Neural cell (in vitro differentiated cells): Measurements from ENCODE around the gene SPP1. TPM values are rescaled to one million over a fixed set of nuclear protein-coding genes. Genes with fewer than 3 reads are reported as not detected.

ENCODE experiments used
- H2AFZ ChIP-seq: fragments of 200-600, 300-800 bp; sonication (generic), shearing (Covaris generic); 2 replicates; pipeline ENCODE4 v1.6.0; 2014; ENCODE audit warnings: low read depth, mild to moderate bottlenecking, antibody characterized with exemption, low read length, moderate library complexity
- H3F3A ChIP-seq: fragments of 200-600 bp; shearing (Covaris generic); 2 replicates; pipeline ENCODE4 v1.6.1; 2016; ENCODE audit warnings: mild to moderate bottlenecking, moderate library complexity, mixed read lengths, antibody characterized with exemption, low read length; ENCODE audit not compliant: insufficient read depth, poor library complexity, severe bottlenecking
- H3K27ac ChIP-seq: fragments of 200-600, 300-800 bp; sonication (generic), shearing (Covaris generic); 2 replicates; pipeline ENCODE4 v1.5.1; 2014; ENCODE audit warnings: mild to moderate bottlenecking, low read length, moderate library complexity
- H3K27me3 ChIP-seq: fragments of 300-800, 200-600 bp; sonication (generic), shearing (Covaris generic); 2 replicates; pipeline ENCODE4 v1.6.0; 2014; ENCODE audit warnings: mild to moderate bottlenecking, low read depth, low read length, moderate library complexity; ENCODE audit not compliant: insufficient read depth
- H3K36me3 ChIP-seq: fragments of 300-800, 200-600 bp; sonication (generic), shearing (Covaris generic); 2 replicates; pipeline ENCODE4 v1.5.1; 2014; ENCODE audit warnings: mild to moderate bottlenecking, antibody characterized with exemption, low read length, moderate library complexity; ENCODE audit not compliant: insufficient read depth
- H3K4me2 ChIP-seq: fragments of 300-800, 200-600 bp; sonication (generic), shearing (Covaris generic); 2 replicates; pipeline ENCODE4 v1.6.0; 2014; ENCODE audit warnings: mild to moderate bottlenecking, low read length
- H3K4me3 ChIP-seq: fragments of 300-800, 200-600 bp; sonication (generic), shearing (Covaris generic); 2 replicates; pipeline ENCODE4 v1.5.1; 2014; ENCODE audit warnings: mild to moderate bottlenecking, low read length, moderate library complexity
- H3K79me2 ChIP-seq: fragments of 200-600 bp; shearing (Covaris generic); replicated peaks from 2 replicates; pipeline ENCODE4 v1.6.0; 2014; ENCODE audit warnings: mild to moderate bottlenecking, low read length, moderate library complexity; ENCODE audit not compliant: insufficient read depth
- H3K9ac ChIP-seq: fragments of 300-800, 200-600 bp; sonication (generic), shearing (Covaris generic); 2 replicates; pipeline ENCODE4 v1.6.1; 2016; ENCODE audit warnings: mild to moderate bottlenecking, low read length, mixed read lengths
- H3K9me2 ChIP-seq: fragments of 200-600 bp; shearing (Covaris generic); 2 replicates; pipeline ENCODE4 v1.6.1; 2016; ENCODE audit warnings: mild to moderate bottlenecking, low read length, mixed read lengths; ENCODE audit not compliant: insufficient read depth
- H3K9me3 ChIP-seq: fragments of 200-600, 300-800 bp; sonication (generic), shearing (Covaris generic); 2 replicates; pipeline ENCODE4 v1.6.1; 2016; ENCODE audit warnings: mild to moderate bottlenecking, mixed run types, low read length, moderate library complexity, mixed read lengths
- H4K20me1 ChIP-seq: fragments of 200-600 bp; shearing (Covaris generic); 2 replicates; pipeline ENCODE4 v1.6.1; 2016; ENCODE audit warnings: mild to moderate bottlenecking, mixed run types; ENCODE audit not compliant: insufficient read depth
- EP300 ChIP-seq: fragments of 450-650 bp; conservative IDR thresholded peaks from 2 replicates; pipeline ENCODE4 v1.6.1; 2014; ENCODE audit warnings: antibody characterized with exemption, mild to moderate bottlenecking, moderate library complexity; ENCODE audit not compliant: poor library complexity, severe bottlenecking
- EZH2 ChIP-seq: fragments of 200-600, 300-800 bp; shearing (Covaris generic), sonication (generic); IDR thresholded peaks from 2 replicates; pipeline ENCODE4 v1.6.1; 2014; ENCODE audit warnings: antibody characterized with exemption, low read length, borderline replicate concordance, mild to moderate bottlenecking; ENCODE audit not compliant: insufficient read depth, poor library complexity, severe bottlenecking
- MXI1 ChIP-seq: fragments of 450-650 bp; conservative IDR thresholded peaks from 2 replicates; pipeline ENCODE4 v1.6.1; 2014; ENCODE audit warnings: antibody characterized with exemption, mild to moderate bottlenecking; ENCODE audit not compliant: poor library complexity, severe bottlenecking
- POLR2AphosphoS5 ChIP-seq: IDR thresholded peaks from 2 replicates; pipeline ENCODE4 v1.6.1; 2012
- RAD21 ChIP-seq: fragments of 450-650 bp; conservative IDR thresholded peaks from 2 replicates; pipeline ENCODE4 v1.6.1; 2014; ENCODE audit warnings: antibody characterized with exemption, mild to moderate bottlenecking, moderate library complexity
- REST ChIP-seq: IDR thresholded peaks from 2 replicates; pipeline ENCODE4 v1.6.1; 2012; ENCODE audit warnings: borderline replicate concordance
- SMC3 ChIP-seq: fragments of 450-650 bp; conservative IDR thresholded peaks from 2 replicates; pipeline ENCODE4 v1.6.1; 2014; ENCODE audit warnings: antibody characterized with exemption, mild to moderate bottlenecking, moderate library complexity; ENCODE audit not compliant: poor library complexity
- TAF1 ChIP-seq: IDR thresholded peaks from 2 replicates; pipeline ENCODE4 v1.6.1; 2012; ENCODE audit warnings: low read depth
- polyA plus RNA-seq: library from polyadenylated mRNA; depleted of rRNA; stranded (reverse); fragments of >200 nt; gene quantifications from 2 replicates; pipeline ENCODE4 v1.2.3, GENCODE V29; 2014
- TF ChIP-seq, protein P1 (sequence below): fragments of 450-650 bp; IDR thresholded peaks from 2 replicates; pipeline ENCODE4 v1.5.1; 2014; ENCODE audit warnings: antibody characterized with exemption, mild to moderate bottlenecking, moderate library complexity; ENCODE audit not compliant: poor library complexity, severe bottlenecking

SPP1 gene
- polyA plus RNA-seq, 1 donor from 2014 or later: 0.35 TPM

- Histone ChIP-seq H3K27ac (no peak overlapping the region), H3K4me3 (peak overlapping the region; percentile 70), H3F3A (no peaks in the 10 kb centered on the region), H3K79me2 (peaks cover 68% of the 10 kb centered on the region), H3K36me3 (no peaks in the 10 kb centered on the region), H3K9me3 (no peaks in the 10 kb centered on the region), H2AFZ (no peak overlapping the region), H3K4me2 (peak overlapping the region; percentile 91), H3K27me3 (no peaks in the 10 kb centered on the region), H4K20me1 (no peaks in the 10 kb centered on the region), H3K9me2 (no peaks in the 10 kb centered on the region), H3K9ac (no peak overlapping the region)
- no peak for TF ChIP-seq POLR2AphosphoS5
Measured at GRCh38 chr4:88010966-88011365, 35.5 kb downstream of the SPP1 start.

GRCh38 chr4:88012647-88013046 lies 37.1 kb downstream of the SPP1 start:
- no peak overlapping the region for H3K27ac ChIP-seq
- no peaks in the 10 kb centered on the region for H3K27me3 ChIP-seq
- no peak overlapping the region for H3K4me3 ChIP-seq
- no peak for TF ChIP-seq POLR2AphosphoS5
- TF ChIP-seq EP300: no peak
- TF ChIP-seq RAD21: no peak
- TF ChIP-seq EZH2: no peak
- no peak for TF ChIP-seq REST
- TF ChIP-seq MXI1: no peak
- TF ChIP-seq, protein P1, sequence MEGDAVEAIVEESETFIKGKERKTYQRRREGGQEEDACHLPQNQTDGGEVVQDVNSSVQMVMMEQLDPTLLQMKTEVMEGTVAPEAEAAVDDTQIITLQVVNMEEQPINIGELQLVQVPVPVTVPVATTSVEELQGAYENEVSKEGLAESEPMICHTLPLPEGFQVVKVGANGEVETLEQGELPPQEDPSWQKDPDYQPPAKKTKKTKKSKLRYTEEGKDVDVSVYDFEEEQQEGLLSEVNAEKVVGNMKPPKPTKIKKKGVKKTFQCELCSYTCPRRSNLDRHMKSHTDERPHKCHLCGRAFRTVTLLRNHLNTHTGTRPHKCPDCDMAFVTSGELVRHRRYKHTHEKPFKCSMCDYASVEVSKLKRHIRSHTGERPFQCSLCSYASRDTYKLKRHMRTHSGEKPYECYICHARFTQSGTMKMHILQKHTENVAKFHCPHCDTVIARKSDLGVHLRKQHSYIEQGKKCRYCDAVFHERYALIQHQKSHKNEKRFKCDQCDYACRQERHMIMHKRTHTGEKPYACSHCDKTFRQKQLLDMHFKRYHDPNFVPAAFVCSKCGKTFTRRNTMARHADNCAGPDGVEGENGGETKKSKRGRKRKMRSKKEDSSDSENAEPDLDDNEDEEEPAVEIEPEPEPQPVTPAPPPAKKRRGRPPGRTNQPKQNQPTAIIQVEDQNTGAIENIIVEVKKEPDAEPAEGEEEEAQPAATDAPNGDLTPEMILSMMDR: no peak
- TF ChIP-seq TAF1: no peak
- no peak for TF ChIP-seq SMC3
- H4K20me1 ChIP-seq: no peaks in the 10 kb centered on the region
- H2AFZ ChIP-seq: no peak overlapping the region
- H3F3A ChIP-seq: no peaks in the 10 kb centered on the region
- H3K9ac ChIP-seq: no peak overlapping the region
- H3K9me3 ChIP-seq: no peaks in the 10 kb centered on the region
- H3K9me2 ChIP-seq: no peaks in the 10 kb centered on the region
- H3K36me3 ChIP-seq: no peaks in the 10 kb centered on the region
- peaks cover 75% of the 10 kb centered on the region for H3K79me2 ChIP-seq
- H3K4me2 ChIP-seq: no peak overlapping the region

DNA sequence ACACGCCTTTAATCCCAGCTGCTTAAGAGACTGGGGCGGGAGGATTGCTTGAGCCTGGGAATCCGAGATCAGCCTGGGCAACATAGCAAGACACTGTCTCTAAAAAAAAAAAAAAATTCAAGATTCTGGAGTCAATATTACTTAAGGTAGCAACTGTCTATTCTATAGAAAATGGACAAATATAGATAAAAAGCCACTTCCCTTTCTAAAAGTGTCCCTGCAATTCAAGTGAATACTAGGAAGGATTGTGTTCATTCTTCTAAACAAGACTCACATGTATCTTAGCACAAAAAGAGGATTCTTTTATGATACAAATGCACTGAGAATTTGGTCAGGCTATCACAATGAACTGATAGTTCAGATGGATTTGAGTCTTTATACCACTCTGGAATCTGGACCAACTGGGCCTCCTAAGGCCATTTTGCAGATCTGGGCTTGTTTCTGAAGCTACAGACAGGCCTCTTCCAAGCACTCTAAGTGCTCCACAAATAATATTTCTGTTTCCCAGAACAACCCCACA lies 38.9 kb downstream of the SPP1 start:
- Histone ChIP-seq H3K9me3 (no peaks in the 10 kb centered on the region), H4K20me1 (no peaks in the 10 kb centered on the region), H3K79me2 (peaks cover 66% of the 10 kb centered on the region), H3K9ac (no peak overlapping the region), H3K9me2 (no peaks in the 10 kb centered on the region), H3K4me2 (no peak overlapping the region), H2AFZ (no peak overlapping the region), H3F3A (no peaks in the 10 kb centered on the region), H3K27me3 (no peaks in the 10 kb centered on the region), H3K27ac (no peak overlapping the region), H3K4me3 (no peak overlapping the region), H3K36me3 (no peaks in the 10 kb centered on the region)
- TF ChIP-seq, protein P1: no peak
- TF ChIP-seq EP300: no peak
- TF ChIP-seq TAF1: no peak
- TF ChIP-seq POLR2AphosphoS5: no peak
- no peak for TF ChIP-seq REST
- no peak for TF ChIP-seq RAD21
- TF ChIP-seq SMC3: no peak
- no peak for TF ChIP-seq MXI1
- no peak for TF ChIP-seq EZH2
